Osteocyte (in vitro differentiated cells): ENCODE measurements around the gene EGR1. TPM values are rescaled to one million over a fixed set of nuclear protein-coding genes. Genes with fewer than 3 reads are reported as not detected.

Source experiments
- DNase-seq: peaks from one replicate; pipeline ENCODE4 v3.0.0; 2021; ENCODE audit warnings: mixed read lengths; ENCODE audit not compliant: unreplicated experiment; ENCODE audit errors: extremely low spot score
- H3K27ac Mint-ChIP-seq: one replicate; pipeline ENCODE4 v1.8.0; 2021; ENCODE audit warnings: mild to moderate bottlenecking, mixed read lengths; ENCODE audit not compliant: unreplicated experiment
- H3K27me3 Mint-ChIP-seq: one replicate; pipeline ENCODE4 v1.8.0; 2021; ENCODE audit warnings: mixed read lengths; ENCODE audit not compliant: unreplicated experiment
- H3K36me3 Mint-ChIP-seq: one replicate; pipeline ENCODE4 v1.8.0; 2021; ENCODE audit warnings: mixed read lengths; ENCODE audit not compliant: unreplicated experiment
- H3K4me1 Mint-ChIP-seq: one replicate; pipeline ENCODE4 v1.8.0; 2021; ENCODE audit warnings: mixed read lengths; ENCODE audit not compliant: unreplicated experiment
- H3K4me3 Mint-ChIP-seq: one replicate; pipeline ENCODE4 v1.8.0; 2021; ENCODE audit warnings: mild to moderate bottlenecking, moderate library complexity, mixed read lengths; ENCODE audit not compliant: unreplicated experiment
- H3K9me3 Mint-ChIP-seq: one replicate; pipeline ENCODE4 v1.8.0; 2021; ENCODE audit warnings: mixed read lengths; ENCODE audit not compliant: unreplicated experiment
- total RNA-seq: library from RNA; stranded (reverse); gene quantifications from 2 replicates; pipeline ENCODE4 v1.2.1, GENCODE V29; 2021
- TF ChIP-seq, protein P1 (sequence below): fragments of 200-600 bp; sonication (generic); IDR thresholded peaks from 2 replicates; pipeline ENCODE4 v1.5.0; 2021; ENCODE audit warnings: antibody characterized with exemption, mild to moderate bottlenecking, moderate library complexity

EGR1 gene
- total RNA-seq, 1 donor from 2014 or later = 415 TPM

DNA sequence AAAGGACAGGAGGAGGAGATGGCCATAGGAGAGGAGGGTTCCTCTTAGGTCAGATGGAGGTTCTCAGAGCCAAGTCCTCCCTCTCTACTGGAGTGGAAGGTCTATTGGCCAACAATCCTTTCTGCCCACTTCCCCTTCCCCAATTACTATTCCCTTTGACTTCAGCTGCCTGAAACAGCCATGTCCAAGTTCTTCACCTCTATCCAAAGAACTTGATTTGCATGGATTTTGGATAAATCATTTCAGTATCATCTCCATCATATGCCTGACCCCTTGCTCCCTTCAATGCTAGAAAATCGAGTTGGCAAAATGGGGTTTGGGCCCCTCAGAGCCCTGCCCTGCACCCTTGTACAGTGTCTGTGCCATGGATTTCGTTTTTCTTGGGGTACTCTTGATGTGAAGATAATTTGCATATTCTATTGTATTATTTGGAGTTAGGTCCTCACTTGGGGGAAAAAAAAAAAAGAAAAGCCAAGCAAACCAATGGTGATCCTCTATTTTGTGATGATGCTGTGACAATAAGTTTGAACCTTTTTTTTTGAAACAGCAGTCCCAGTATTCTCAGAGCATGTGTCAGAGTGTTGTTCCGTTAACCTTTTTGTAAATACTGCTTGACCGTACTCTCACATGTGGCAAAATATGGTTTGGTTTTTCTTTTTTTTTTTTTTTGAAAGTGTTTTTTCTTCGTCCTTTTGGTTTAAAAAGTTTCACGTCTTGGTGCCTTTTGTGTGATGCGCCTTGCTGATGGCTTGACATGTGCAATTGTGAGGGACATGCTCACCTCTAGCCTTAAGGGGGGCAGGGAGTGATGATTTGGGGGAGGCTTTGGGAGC is 3.1 kb downstream of the EGR1 start:
- Mint-ChIP-seq H3K27ac (peak overlapping the region; percentile 79), H3K36me3 (peaks cover 25% of the 10 kb centered on the region), H3K27me3 (no peaks in the 10 kb centered on the region), H3K4me1 (peaks cover 28% of the 10 kb centered on the region), H3K4me3 (peak overlapping the region; percentile 83), H3K9me3 (no peaks in the 10 kb centered on the region)
- no peak for DNase-seq
- TF ChIP-seq, protein P1, sequence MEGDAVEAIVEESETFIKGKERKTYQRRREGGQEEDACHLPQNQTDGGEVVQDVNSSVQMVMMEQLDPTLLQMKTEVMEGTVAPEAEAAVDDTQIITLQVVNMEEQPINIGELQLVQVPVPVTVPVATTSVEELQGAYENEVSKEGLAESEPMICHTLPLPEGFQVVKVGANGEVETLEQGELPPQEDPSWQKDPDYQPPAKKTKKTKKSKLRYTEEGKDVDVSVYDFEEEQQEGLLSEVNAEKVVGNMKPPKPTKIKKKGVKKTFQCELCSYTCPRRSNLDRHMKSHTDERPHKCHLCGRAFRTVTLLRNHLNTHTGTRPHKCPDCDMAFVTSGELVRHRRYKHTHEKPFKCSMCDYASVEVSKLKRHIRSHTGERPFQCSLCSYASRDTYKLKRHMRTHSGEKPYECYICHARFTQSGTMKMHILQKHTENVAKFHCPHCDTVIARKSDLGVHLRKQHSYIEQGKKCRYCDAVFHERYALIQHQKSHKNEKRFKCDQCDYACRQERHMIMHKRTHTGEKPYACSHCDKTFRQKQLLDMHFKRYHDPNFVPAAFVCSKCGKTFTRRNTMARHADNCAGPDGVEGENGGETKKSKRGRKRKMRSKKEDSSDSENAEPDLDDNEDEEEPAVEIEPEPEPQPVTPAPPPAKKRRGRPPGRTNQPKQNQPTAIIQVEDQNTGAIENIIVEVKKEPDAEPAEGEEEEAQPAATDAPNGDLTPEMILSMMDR = no peak

DNA sequence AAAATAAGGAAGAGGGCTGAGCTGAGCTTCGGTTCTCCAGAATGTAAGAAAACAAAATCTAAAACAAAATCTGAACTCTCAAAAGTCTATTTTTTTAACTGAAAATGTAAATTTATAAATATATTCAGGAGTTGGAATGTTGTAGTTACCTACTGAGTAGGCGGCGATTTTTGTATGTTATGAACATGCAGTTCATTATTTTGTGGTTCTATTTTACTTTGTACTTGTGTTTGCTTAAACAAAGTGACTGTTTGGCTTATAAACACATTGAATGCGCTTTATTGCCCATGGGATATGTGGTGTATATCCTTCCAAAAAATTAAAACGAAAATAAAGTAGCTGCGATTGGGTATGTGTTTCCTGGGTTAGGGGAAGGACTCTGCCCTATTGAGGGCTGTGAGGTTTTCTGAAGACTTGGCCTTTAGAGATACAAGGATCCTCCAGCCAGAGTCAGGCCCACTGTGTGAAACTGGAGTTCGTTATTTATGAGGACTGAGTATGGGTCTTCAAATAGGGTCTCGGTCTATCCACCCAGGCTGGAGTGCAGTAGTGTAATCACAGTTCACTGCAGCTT is 3.8 kb downstream of the EGR1 start:
- Mint-ChIP-seq H3K27me3 (peaks cover 2% of the 10 kb centered on the region), H3K9me3 (no peaks in the 10 kb centered on the region), H3K4me3 (peak overlapping the region; percentile 83), H3K27ac (peak overlapping the region; percentile 79), H3K36me3 (peaks cover 25% of the 10 kb centered on the region), H3K4me1 (peaks cover 25% of the 10 kb centered on the region)
- TF ChIP-seq, protein P1 = no peak
- no peak for DNase-seq

DNA sequence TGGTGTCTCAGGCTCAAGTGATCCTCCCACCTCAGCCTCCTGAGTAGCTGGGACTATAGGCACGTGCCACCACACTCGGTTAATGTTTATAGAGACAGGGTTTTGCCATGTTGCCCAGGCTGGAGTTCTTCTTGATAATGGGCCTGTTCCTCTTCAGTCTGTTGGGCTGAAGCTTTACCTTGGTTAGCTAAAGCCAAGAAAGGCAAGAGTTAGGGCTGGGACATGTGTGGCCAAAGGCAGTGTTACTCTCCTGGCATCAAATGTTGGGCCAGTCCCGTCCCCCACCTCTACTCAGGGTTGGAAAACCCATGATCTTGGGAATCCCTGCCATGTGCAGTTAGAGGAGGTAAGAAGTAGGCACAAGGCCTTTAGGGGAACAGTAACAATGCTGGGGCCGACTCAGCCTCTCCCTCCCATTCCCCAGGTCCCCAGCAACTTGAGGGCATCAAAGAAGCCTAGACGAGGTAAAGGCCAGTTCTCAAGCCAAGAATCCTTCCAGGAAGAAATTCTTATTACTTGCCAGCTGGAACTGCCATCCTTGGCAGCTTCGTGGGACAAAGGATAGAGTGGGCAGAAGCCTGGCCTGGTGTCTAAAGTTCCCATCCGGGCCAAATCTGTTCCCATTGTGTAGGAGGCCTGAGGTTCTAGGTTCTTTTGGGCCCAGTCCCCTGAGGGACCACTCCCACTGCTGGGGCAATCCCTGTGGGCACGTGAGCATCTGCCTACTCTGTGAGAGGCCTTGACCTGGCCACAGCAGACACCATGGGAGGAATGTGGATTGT is 4.5 kb downstream of the EGR1 start:
- no peaks in the 10 kb centered on the region for H3K9me3 Mint-ChIP-seq
- peaks cover 25% of the 10 kb centered on the region for H3K4me1 Mint-ChIP-seq
- TF ChIP-seq, protein P1 = no peak
- H3K27me3 Mint-ChIP-seq = peaks cover 4% of the 10 kb centered on the region
- peaks cover 25% of the 10 kb centered on the region for H3K36me3 Mint-ChIP-seq
- DNase-seq = peak; percentile 94
- no peak overlapping the region for H3K4me3 Mint-ChIP-seq
- peak overlapping the region; percentile 79 for H3K27ac Mint-ChIP-seq

DNA sequence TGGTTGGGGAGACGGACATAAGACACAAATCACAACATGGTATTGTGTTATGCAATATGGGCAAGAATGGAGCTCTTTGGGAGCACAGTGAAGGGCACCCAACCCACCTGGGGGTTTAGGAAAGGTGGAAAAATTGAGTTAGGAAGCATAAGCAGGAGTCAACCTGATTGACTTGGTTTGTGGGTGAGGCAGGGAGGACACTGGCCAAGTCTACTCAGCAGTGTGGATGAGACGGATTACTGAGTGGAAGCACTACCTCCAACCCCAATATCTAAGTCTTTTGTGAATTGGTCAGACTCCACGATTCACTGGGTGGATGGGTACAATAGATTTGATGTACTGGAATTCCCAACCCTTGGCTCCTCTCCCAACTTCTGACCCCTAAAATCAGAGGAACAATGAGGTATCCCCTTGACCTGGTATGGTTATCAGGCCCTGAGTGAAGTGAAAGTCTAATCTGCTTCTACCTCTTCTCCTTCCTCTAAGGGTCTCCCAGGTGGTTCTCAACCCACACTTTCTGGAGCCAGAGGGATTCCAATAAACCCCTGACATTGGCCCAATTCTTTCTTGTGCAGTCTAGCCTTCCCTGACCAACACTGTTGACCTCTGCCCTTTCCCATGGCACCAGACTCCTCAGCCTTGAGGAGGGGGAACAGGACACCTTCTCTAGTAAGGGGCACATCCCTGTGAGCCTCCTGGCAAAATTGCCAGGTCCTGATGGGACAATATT is 5.2 kb downstream of the EGR1 start:
- Mint-ChIP-seq H3K27me3 (peaks cover 10% of the 10 kb centered on the region), H3K4me1 (peaks cover 25% of the 10 kb centered on the region), H3K4me3 (no peak overlapping the region), H3K27ac (peak overlapping the region; percentile 79), H3K9me3 (no peaks in the 10 kb centered on the region), H3K36me3 (peaks cover 25% of the 10 kb centered on the region)
- DNase-seq = no peak
- TF ChIP-seq, protein P1 = no peak
